Inflammatory macrophage treated with lipopolysaccharide for 4 hours (primary cell): ENCODE results near the gene JAKMIP2.

Experiments used
- DNase-seq: peaks from one replicate; pipeline ENCODE4 v3.0.0-alpha.2; 2020

The JAKMIP2 gene

GRCh38 chr5:147551677-147552076 is 230.9 kb downstream of the JAKMIP2 start:
- no peak for DNase-seq

- DNase-seq = no peak
Observed at GRCh38 chr5:147547730-147548129, 234.8 kb downstream of the JAKMIP2 start.

DNA sequence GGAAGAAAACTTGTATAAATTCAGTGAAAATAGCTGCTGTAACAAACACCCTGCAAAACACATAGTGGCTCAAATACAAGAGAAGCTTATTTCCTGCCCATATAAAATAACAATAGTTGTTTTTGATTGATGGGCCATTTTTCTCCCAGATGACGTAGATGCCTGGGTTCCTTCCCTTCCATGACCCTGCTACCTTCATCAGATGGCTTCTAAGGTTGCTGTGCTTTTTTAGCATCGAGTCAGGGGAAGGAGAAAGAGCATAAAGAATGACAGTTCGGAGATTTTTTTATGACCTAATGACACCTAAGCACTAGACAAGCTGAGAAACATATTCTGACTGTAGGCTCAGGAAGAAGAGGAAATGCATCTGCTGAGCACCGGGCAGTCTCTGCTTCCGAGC is 238.0 kb downstream of the JAKMIP2 start:
- DNase-seq = no peak

DNA sequence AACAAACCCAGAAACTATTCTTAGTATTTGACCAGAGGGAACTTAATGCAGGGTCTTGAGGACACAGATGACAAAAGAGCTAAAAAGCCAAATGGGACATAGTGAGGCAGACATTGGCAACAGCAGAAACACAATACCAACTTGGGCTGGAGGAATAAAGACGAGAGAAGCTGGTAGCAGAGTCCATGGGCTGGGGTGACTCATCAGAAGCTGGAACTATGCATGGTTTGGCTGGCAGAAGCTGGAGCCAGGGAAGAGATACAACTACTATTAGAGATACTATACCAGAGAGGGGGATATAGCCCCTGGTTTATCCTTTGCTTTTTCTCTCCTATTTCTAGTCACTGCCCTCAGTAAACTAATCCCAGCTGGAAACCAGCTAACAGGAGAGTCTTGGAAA is 243.5 kb downstream of the JAKMIP2 start:
- DNase-seq = no peak

DNA sequence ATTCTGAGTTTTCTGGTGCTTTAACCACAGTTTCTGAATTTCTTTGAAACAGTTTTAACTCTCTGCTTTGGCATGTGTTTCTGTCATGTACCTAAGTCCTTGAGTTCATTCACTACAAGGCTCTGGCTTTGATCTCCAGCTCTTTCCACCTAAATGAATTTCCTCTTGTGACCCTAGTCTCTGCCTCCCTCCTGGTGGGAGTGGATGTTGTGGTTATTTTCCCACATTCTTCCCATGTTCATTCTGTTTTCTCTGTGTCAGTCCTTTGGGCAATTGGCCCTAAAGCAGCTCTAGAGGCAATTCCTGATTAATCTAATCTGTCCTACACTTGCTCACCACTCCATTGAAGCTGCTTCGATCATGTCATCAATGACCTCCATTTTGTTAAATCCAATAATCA is 244.3 kb downstream of the JAKMIP2 start:
- DNase-seq = no peak
